ENCODE results near the gene USP34.

The USP34 gene

GRCh38 chr2:61353909-61354308 is 117.0 kb downstream of the USP34 start:
- H3K4me3 ChIP-seq (ENCODE audit: low read length) = no peak overlapping the region
- H3K36me3 ChIP-seq (ENCODE audit: control insufficient read depth, insufficient read depth, low read length) = peaks cover 12% of the 10 kb centered on the region
- H3K27me3 ChIP-seq (ENCODE audit: control insufficient read depth, insufficient read depth, low read length) = no peaks in the 10 kb centered on the region
- no peak overlapping the region for H3K27ac ChIP-seq (ENCODE audit: low read depth, low read length)
- H3K4me1 ChIP-seq (ENCODE audit: control insufficient read depth, insufficient read depth, low read length) = no peaks in the 10 kb centered on the region
- no peak overlapping the region for H3K9ac ChIP-seq (ENCODE audit: low read length)

GRCh38 chr2:61350777-61351176 is 120.1 kb downstream of the USP34 start:
- Histone ChIP-seq H3K27ac (ENCODE audit: low read depth, low read length) (no peak overlapping the region), H3K9ac (ENCODE audit: low read length) (no peak overlapping the region), H3K27me3 (ENCODE audit: control insufficient read depth, insufficient read depth, low read length) (no peaks in the 10 kb centered on the region), H3K36me3 (ENCODE audit: control insufficient read depth, insufficient read depth, low read length) (peaks cover 17% of the 10 kb centered on the region), H3K4me3 (ENCODE audit: low read length) (no peak overlapping the region), H3K4me1 (ENCODE audit: control insufficient read depth, insufficient read depth, low read length) (no peaks in the 10 kb centered on the region)

- Histone ChIP-seq H3K27ac (ENCODE audit: low read depth, low read length) (no peak overlapping the region), H3K4me3 (ENCODE audit: low read length) (no peak overlapping the region), H3K36me3 (ENCODE audit: control insufficient read depth, insufficient read depth, low read length) (peaks cover 16% of the 10 kb centered on the region), H3K4me1 (ENCODE audit: control insufficient read depth, insufficient read depth, low read length) (no peaks in the 10 kb centered on the region), H3K9ac (ENCODE audit: low read length) (no peak overlapping the region), H3K27me3 (ENCODE audit: control insufficient read depth, insufficient read depth, low read length) (no peaks in the 10 kb centered on the region)
Observed at GRCh38 chr2:61343141-61343540, 127.7 kb downstream of the USP34 start.

GRCh38 chr2:61340242-61340641 is 130.6 kb downstream of the USP34 start:
- Histone ChIP-seq H3K4me3 (ENCODE audit: low read length) (no peak overlapping the region), H3K36me3 (ENCODE audit: control insufficient read depth, insufficient read depth, low read length) (peaks cover 9% of the 10 kb centered on the region), H3K9ac (ENCODE audit: low read length) (no peak overlapping the region), H3K4me1 (ENCODE audit: control insufficient read depth, insufficient read depth, low read length) (no peaks in the 10 kb centered on the region), H3K27me3 (ENCODE audit: control insufficient read depth, insufficient read depth, low read length) (no peaks in the 10 kb centered on the region), H3K27ac (ENCODE audit: low read depth, low read length) (no peak overlapping the region)

- H3K4me3 ChIP-seq (ENCODE audit: low read length) = no peak overlapping the region
- no peak overlapping the region for H3K9ac ChIP-seq (ENCODE audit: low read length)
- no peak overlapping the region for H3K27ac ChIP-seq (ENCODE audit: low read depth, low read length)
- H3K36me3 ChIP-seq (ENCODE audit: control insufficient read depth, insufficient read depth, low read length) = peaks cover 9% of the 10 kb centered on the region
- no peaks in the 10 kb centered on the region for H3K4me1 ChIP-seq (ENCODE audit: control insufficient read depth, insufficient read depth, low read length)
- no peaks in the 10 kb centered on the region for H3K27me3 ChIP-seq (ENCODE audit: control insufficient read depth, insufficient read depth, low read length)
Observed at GRCh38 chr2:61338447-61338846, 132.4 kb downstream of the USP34 start.

- Histone ChIP-seq H3K27me3 (ENCODE audit: control insufficient read depth, insufficient read depth, low read length) (no peaks in the 10 kb centered on the region), H3K27ac (ENCODE audit: low read depth, low read length) (no peak overlapping the region), H3K4me3 (ENCODE audit: low read length) (no peak overlapping the region), H3K36me3 (ENCODE audit: control insufficient read depth, insufficient read depth, low read length) (peaks cover 3% of the 10 kb centered on the region), H3K9ac (ENCODE audit: low read length) (no peak overlapping the region), H3K4me1 (ENCODE audit: control insufficient read depth, insufficient read depth, low read length) (no peaks in the 10 kb centered on the region)
Observed at GRCh38 chr2:61335187-61335586, 135.7 kb downstream of the USP34 start.

- Histone ChIP-seq H3K9ac (ENCODE audit: low read length) (no peak overlapping the region), H3K27ac (ENCODE audit: low read depth, low read length) (no peak overlapping the region), H3K4me1 (ENCODE audit: control insufficient read depth, insufficient read depth, low read length) (no peaks in the 10 kb centered on the region), H3K36me3 (ENCODE audit: control insufficient read depth, insufficient read depth, low read length) (peaks cover 3% of the 10 kb centered on the region), H3K27me3 (ENCODE audit: control insufficient read depth, insufficient read depth, low read length) (no peaks in the 10 kb centered on the region), H3K4me3 (ENCODE audit: low read length) (no peak overlapping the region)
Observed at GRCh38 chr2:61334466-61334865, 136.4 kb downstream of the USP34 start.

- no peak overlapping the region for H3K4me3 ChIP-seq (ENCODE audit: low read length)
- H3K9ac ChIP-seq (ENCODE audit: low read length) = no peak overlapping the region
- H3K36me3 ChIP-seq (ENCODE audit: control insufficient read depth, insufficient read depth, low read length) = peaks cover 9% of the 10 kb centered on the region
- no peak overlapping the region for H3K27ac ChIP-seq (ENCODE audit: low read depth, low read length)
- no peaks in the 10 kb centered on the region for H3K4me1 ChIP-seq (ENCODE audit: control insufficient read depth, insufficient read depth, low read length)
- H3K27me3 ChIP-seq (ENCODE audit: control insufficient read depth, insufficient read depth, low read length) = no peaks in the 10 kb centered on the region
Observed at GRCh38 chr2:61328707-61329251, 142.1 kb downstream of the USP34 start.

GRCh38 chr2:61327173-61327572 is 143.7 kb downstream of the USP34 start:
- no peak overlapping the region for H3K4me3 ChIP-seq (ENCODE audit: low read length)
- no peaks in the 10 kb centered on the region for H3K4me1 ChIP-seq (ENCODE audit: control insufficient read depth, insufficient read depth, low read length)
- H3K27ac ChIP-seq (ENCODE audit: low read depth, low read length) = no peak overlapping the region
- H3K27me3 ChIP-seq (ENCODE audit: control insufficient read depth, insufficient read depth, low read length) = no peaks in the 10 kb centered on the region
- H3K9ac ChIP-seq (ENCODE audit: low read length) = no peak overlapping the region
- H3K36me3 ChIP-seq (ENCODE audit: control insufficient read depth, insufficient read depth, low read length) = peaks cover 7% of the 10 kb centered on the region

GRCh38 chr2:61326423-61326822 is 144.5 kb downstream of the USP34 start:
- Histone ChIP-seq H3K27ac (ENCODE audit: low read depth, low read length) (no peak overlapping the region), H3K9ac (ENCODE audit: low read length) (no peak overlapping the region), H3K36me3 (ENCODE audit: control insufficient read depth, insufficient read depth, low read length) (peaks cover 7% of the 10 kb centered on the region), H3K27me3 (ENCODE audit: control insufficient read depth, insufficient read depth, low read length) (no peaks in the 10 kb centered on the region), H3K4me3 (ENCODE audit: low read length) (no peak overlapping the region), H3K4me1 (ENCODE audit: control insufficient read depth, insufficient read depth, low read length) (no peaks in the 10 kb centered on the region)

GRCh38 chr2:61320181-61320580 is 150.7 kb downstream of the USP34 start:
- no peaks in the 10 kb centered on the region for H3K27me3 ChIP-seq (ENCODE audit: control insufficient read depth, insufficient read depth, low read length)
- H3K9ac ChIP-seq (ENCODE audit: low read length) = no peak overlapping the region
- no peaks in the 10 kb centered on the region for H3K4me1 ChIP-seq (ENCODE audit: control insufficient read depth, insufficient read depth, low read length)
- H3K36me3 ChIP-seq (ENCODE audit: control insufficient read depth, insufficient read depth, low read length) = peaks cover 6% of the 10 kb centered on the region
- H3K4me3 ChIP-seq (ENCODE audit: low read length) = no peak overlapping the region
- H3K27ac ChIP-seq (ENCODE audit: low read depth, low read length) = no peak overlapping the region

- H3K9ac ChIP-seq (ENCODE audit: low read length) = no peak overlapping the region
- H3K4me3 ChIP-seq (ENCODE audit: low read length) = no peak overlapping the region
- H3K27me3 ChIP-seq (ENCODE audit: control insufficient read depth, insufficient read depth, low read length) = no peaks in the 10 kb centered on the region
- no peaks in the 10 kb centered on the region for H3K4me1 ChIP-seq (ENCODE audit: control insufficient read depth, insufficient read depth, low read length)
- H3K36me3 ChIP-seq (ENCODE audit: control insufficient read depth, insufficient read depth, low read length) = peaks cover 3% of the 10 kb centered on the region
- H3K27ac ChIP-seq (ENCODE audit: low read depth, low read length) = no peak overlapping the region
Observed at GRCh38 chr2:61318553-61318952, 152.3 kb downstream of the USP34 start.

GRCh38 chr2:61295981-61296380 is 174.9 kb downstream of the USP34 start:
- Histone ChIP-seq H3K27me3 (ENCODE audit: control insufficient read depth, insufficient read depth, low read length) (no peaks in the 10 kb centered on the region), H3K4me1 (ENCODE audit: control insufficient read depth, insufficient read depth, low read length) (no peaks in the 10 kb centered on the region), H3K27ac (ENCODE audit: low read depth, low read length) (no peak overlapping the region), H3K36me3 (ENCODE audit: control insufficient read depth, insufficient read depth, low read length) (peaks cover 6% of the 10 kb centered on the region), H3K9ac (ENCODE audit: low read length) (no peak overlapping the region), H3K4me3 (ENCODE audit: low read length) (no peak overlapping the region)
